WTC11 (cell line): ENCODE data around the gene FMNL2.

Experiments used
- CREB1 ChIP-seq: sonication (generic); formaldehyde crosslinking; IDR thresholded peaks from 2 replicates; pipeline ENCODE4 v1.8.0; 2023; ENCODE audit warnings: mild to moderate bottlenecking, missing genetic modification reagents
- CTCF ChIP-seq: fragments of 200-600 bp; IDR thresholded peaks from 2 replicates; pipeline ENCODE4 v1.8.0; 2022; ENCODE audit warnings: antibody characterized with exemption
- RELA ChIP-seq: sonication (generic); formaldehyde crosslinking; IDR thresholded peaks from 2 replicates; pipeline ENCODE4 v1.8.1; 2022; ENCODE audit warnings: missing genetic modification reagents, mild to moderate bottlenecking, borderline replicate concordance
- SP1 ChIP-seq: sonication (generic); formaldehyde crosslinking; conservative IDR thresholded peaks from 2 replicates; pipeline ENCODE4 v1.8.1; 2022; ENCODE audit warnings: missing genetic modification reagents

GRCh38 chr2:152497481-152498052, 162.6 kb downstream of the FMNL2 start:
- no peak for TF ChIP-seq CTCF
- TF ChIP-seq RELA (CRISPR knock-in tag), result no peak
- TF ChIP-seq SP1 (CRISPR knock-in tag), result no peak
- no peak for TF ChIP-seq CREB1 (CRISPR knock-in tag)
